Tibial nerve (tissue), 3 donors: Measurements from ENCODE around the gene TMEM168.
"Not testable (repeated sequence)": the region's sequence is repeated elsewhere in the genome, so short reads cannot be mapped to it uniquely, and the experiment has no call there.

Experiments used
- POLR2A ChIP-seq, 2 donors: fragments of 450-650 bp; IDR thresholded peaks; one replicate each; pipeline ENCODE4 v1.6.1; 2017; ENCODE audit warnings: antibody characterized with exemption in 2 of 2, mild to moderate bottlenecking in 2 of 2, moderate library complexity in 2 of 2
- TF ChIP-seq, protein P1 (sequence below), 5 experiments: fragments of 200-600 bp in 3 of 5; fragments of 450-650 bp in 2 of 5; sonication (generic) in 3 of 5; IDR thresholded peaks; one replicate each; pipeline ENCODE4 v1.5.1; 2016 to 2019; ENCODE audit warnings: antibody characterized with exemption in 5 of 5, mild to moderate bottlenecking in 3 of 5, moderate library complexity in 2 of 5

GRCh38 chr7:112835928-112836327 is 45.7 kb upstream of the TMEM168 start:
- TF ChIP-seq, protein P1, sequence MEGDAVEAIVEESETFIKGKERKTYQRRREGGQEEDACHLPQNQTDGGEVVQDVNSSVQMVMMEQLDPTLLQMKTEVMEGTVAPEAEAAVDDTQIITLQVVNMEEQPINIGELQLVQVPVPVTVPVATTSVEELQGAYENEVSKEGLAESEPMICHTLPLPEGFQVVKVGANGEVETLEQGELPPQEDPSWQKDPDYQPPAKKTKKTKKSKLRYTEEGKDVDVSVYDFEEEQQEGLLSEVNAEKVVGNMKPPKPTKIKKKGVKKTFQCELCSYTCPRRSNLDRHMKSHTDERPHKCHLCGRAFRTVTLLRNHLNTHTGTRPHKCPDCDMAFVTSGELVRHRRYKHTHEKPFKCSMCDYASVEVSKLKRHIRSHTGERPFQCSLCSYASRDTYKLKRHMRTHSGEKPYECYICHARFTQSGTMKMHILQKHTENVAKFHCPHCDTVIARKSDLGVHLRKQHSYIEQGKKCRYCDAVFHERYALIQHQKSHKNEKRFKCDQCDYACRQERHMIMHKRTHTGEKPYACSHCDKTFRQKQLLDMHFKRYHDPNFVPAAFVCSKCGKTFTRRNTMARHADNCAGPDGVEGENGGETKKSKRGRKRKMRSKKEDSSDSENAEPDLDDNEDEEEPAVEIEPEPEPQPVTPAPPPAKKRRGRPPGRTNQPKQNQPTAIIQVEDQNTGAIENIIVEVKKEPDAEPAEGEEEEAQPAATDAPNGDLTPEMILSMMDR (IDR thresholded peaks at IDR 0.05), result not testable (repeated sequence)
- TF ChIP-seq POLR2A (IDR thresholded peaks at IDR 0.05), result not testable (repeated sequence)
